Loucy (cell line): ENCODE results near the gene SFMBT2.
A peak's percentile ranks its signal among the peaks of the same experiment; 100 is the strongest.
"Not testable (repeated sequence)": the region's sequence is repeated elsewhere in the genome, so short reads cannot be mapped to it uniquely, and the experiment has no call there.

Experiments used
- H2AFZ ChIP-seq: fragments of 200-600 bp; sonication (generic); 2 replicates; pipeline ENCODE4 v1.6.0; 2016; ENCODE audit warnings: antibody characterized with exemption, mild to moderate bottlenecking, low read length, moderate library complexity
- H3F3A ChIP-seq: fragments of 200-600 bp; 2 replicates; pipeline ENCODE4 v1.6.0; 2016; ENCODE audit warnings: antibody characterized with exemption, low read depth, mild to moderate bottlenecking
- H3K27me3 ChIP-seq: fragments of 200-600 bp; sonication (generic); 2 replicates; pipeline ENCODE4 v1.6.1; 2014; ENCODE audit warnings: low read length, mild to moderate bottlenecking; ENCODE audit not compliant: insufficient read depth, poor library complexity, severe bottlenecking
- H3K36me3 ChIP-seq: fragments of 200-600 bp; sonication (generic); 2 replicates; pipeline ENCODE4 v1.6.1; 2016; ENCODE audit warnings: low read length; ENCODE audit not compliant: insufficient read depth
- H3K4me1 ChIP-seq: fragments of 200-600 bp; sonication (generic); 2 replicates; pipeline ENCODE4 v1.5.1; 2014; ENCODE audit warnings: low read length, mild to moderate bottlenecking; ENCODE audit not compliant: insufficient read depth, poor library complexity, severe bottlenecking
- H3K4me2 ChIP-seq: fragments of 200-600 bp; sonication (generic); 2 replicates; pipeline ENCODE4 v1.6.0; 2014; ENCODE audit warnings: antibody characterized with exemption, low read length, low read depth, mild to moderate bottlenecking; ENCODE audit not compliant: poor library complexity, severe bottlenecking
- H3K4me3 ChIP-seq: fragments of 200-600 bp; sonication (generic); 2 replicates; pipeline ENCODE4 v1.5.1; 2014; ENCODE audit warnings: low read length, mild to moderate bottlenecking, mixed read lengths; ENCODE audit not compliant: poor library complexity, severe bottlenecking
- H3K79me2 ChIP-seq: fragments of 200-600 bp; sonication (generic); 2 replicates; pipeline ENCODE4 v1.6.1; 2014; ENCODE audit warnings: low read length; ENCODE audit not compliant: insufficient read depth
- H3K9ac ChIP-seq: fragments of 200-600 bp; sonication (generic); 2 replicates; pipeline ENCODE4 v1.6.0; 2014; ENCODE audit warnings: mild to moderate bottlenecking, low read depth, low read length, moderate library complexity; ENCODE audit not compliant: poor library complexity, severe bottlenecking
- H3K9me2 ChIP-seq: fragments of 200-600 bp; sonication (generic); replicated peaks from 2 replicates; pipeline ENCODE4 v1.6.1; 2016; ENCODE audit warnings: low read depth, low read length, mixed read lengths
- H3K9me3 ChIP-seq: fragments of 200-600 bp; sonication (generic); 2 replicates; pipeline ENCODE4 v1.6.1; 2014; ENCODE audit warnings: mild to moderate bottlenecking, antibody characterized with exemption, low read length, low read depth; ENCODE audit not compliant: insufficient read depth
- H4K20me1 ChIP-seq: fragments of 200-600 bp; sonication (generic); 2 replicates; pipeline ENCODE4 v1.6.0; 2014; ENCODE audit warnings: antibody characterized with exemption, low read length, mild to moderate bottlenecking; ENCODE audit not compliant: insufficient read depth, poor library complexity, severe bottlenecking
- EZH2phosphoT487 ChIP-seq: fragments of 200-600 bp; IDR thresholded peaks from 2 replicates; pipeline ENCODE4 v1.6.1; 2018; ENCODE audit warnings: antibody characterized with exemption, mild to moderate bottlenecking, moderate library complexity, borderline replicate concordance
- TF ChIP-seq, protein P1 (sequence below): fragments of 200-600 bp; sonication (generic); conservative IDR thresholded peaks from 2 replicates; pipeline ENCODE4 v1.5.1; 2014; ENCODE audit warnings: mild to moderate bottlenecking, antibody characterized with exemption, low read length

SFMBT2 gene

GRCh38 chr10:7389844-7390243 lies 21.0 kb downstream of the SFMBT2 start:
- Histone ChIP-seq H3K4me2 (peak overlapping the region; percentile 51), H3K36me3 (no peaks in the 10 kb centered on the region), H2AFZ (no peak overlapping the region), H3K27me3 (no peaks in the 10 kb centered on the region), H4K20me1 (peaks cover 43% of the 10 kb centered on the region), H3K9me2 (no peaks in the 10 kb centered on the region), H3K9ac (no peak overlapping the region), H3F3A (no peaks in the 10 kb centered on the region), H3K79me2 (peaks cover 97% of the 10 kb centered on the region), H3K4me3 (peak overlapping the region; percentile 21), H3K9me3 (no peaks in the 10 kb centered on the region), H3K4me1 (peaks cover 19% of the 10 kb centered on the region)
- TF ChIP-seq, protein P1, sequence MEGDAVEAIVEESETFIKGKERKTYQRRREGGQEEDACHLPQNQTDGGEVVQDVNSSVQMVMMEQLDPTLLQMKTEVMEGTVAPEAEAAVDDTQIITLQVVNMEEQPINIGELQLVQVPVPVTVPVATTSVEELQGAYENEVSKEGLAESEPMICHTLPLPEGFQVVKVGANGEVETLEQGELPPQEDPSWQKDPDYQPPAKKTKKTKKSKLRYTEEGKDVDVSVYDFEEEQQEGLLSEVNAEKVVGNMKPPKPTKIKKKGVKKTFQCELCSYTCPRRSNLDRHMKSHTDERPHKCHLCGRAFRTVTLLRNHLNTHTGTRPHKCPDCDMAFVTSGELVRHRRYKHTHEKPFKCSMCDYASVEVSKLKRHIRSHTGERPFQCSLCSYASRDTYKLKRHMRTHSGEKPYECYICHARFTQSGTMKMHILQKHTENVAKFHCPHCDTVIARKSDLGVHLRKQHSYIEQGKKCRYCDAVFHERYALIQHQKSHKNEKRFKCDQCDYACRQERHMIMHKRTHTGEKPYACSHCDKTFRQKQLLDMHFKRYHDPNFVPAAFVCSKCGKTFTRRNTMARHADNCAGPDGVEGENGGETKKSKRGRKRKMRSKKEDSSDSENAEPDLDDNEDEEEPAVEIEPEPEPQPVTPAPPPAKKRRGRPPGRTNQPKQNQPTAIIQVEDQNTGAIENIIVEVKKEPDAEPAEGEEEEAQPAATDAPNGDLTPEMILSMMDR = no peak
- no peak for TF ChIP-seq EZH2phosphoT487

GRCh38 chr10:7389346-7389745 lies 21.5 kb downstream of the SFMBT2 start:
- Histone ChIP-seq H4K20me1 (peaks cover 40% of the 10 kb centered on the region), H3K9me3 (no peaks in the 10 kb centered on the region), H3K79me2 (peaks cover 97% of the 10 kb centered on the region), H3K4me2 (peak overlapping the region; percentile 51), H3K36me3 (no peaks in the 10 kb centered on the region), H3K27me3 (no peaks in the 10 kb centered on the region), H3F3A (no peaks in the 10 kb centered on the region), H3K4me3 (peak overlapping the region; percentile 21), H3K9me2 (no peaks in the 10 kb centered on the region), H3K9ac (no peak overlapping the region), H3K4me1 (peaks cover 19% of the 10 kb centered on the region), H2AFZ (no peak overlapping the region)
- TF ChIP-seq, protein P1 = no peak
- TF ChIP-seq EZH2phosphoT487 = no peak

DNA sequence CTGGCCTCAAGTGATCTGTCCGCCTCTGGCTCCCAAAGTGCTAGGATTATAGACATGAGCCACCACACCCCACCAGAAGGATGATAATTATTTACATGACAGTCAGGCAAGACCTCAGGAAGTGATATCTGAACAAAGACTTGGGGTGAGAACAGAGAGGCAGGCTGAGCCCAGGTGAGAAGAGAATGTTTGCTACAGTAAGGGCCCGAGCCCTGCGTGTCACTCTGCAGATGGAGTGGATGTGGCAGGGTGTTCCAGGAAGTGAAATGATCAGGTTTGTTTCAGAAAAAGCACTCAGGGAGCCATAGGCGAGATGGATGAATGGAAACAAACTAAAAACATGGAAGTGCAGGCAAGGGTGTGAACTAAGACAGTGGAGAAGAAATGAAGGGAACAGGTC lies 22.2 kb downstream of the SFMBT2 start:
- Histone ChIP-seq H2AFZ (no peak overlapping the region), H3K9me2 (no peaks in the 10 kb centered on the region), H4K20me1 (peaks cover 38% of the 10 kb centered on the region), H3K9ac (no peak overlapping the region), H3F3A (no peaks in the 10 kb centered on the region), H3K79me2 (peaks cover 95% of the 10 kb centered on the region), H3K4me2 (peak overlapping the region; percentile 51), H3K9me3 (no peaks in the 10 kb centered on the region), H3K27me3 (no peaks in the 10 kb centered on the region), H3K4me1 (peaks cover 19% of the 10 kb centered on the region), H3K4me3 (no peak overlapping the region), H3K36me3 (no peaks in the 10 kb centered on the region)
- TF ChIP-seq, protein P1 = no peak
- TF ChIP-seq EZH2phosphoT487 = no peak

DNA sequence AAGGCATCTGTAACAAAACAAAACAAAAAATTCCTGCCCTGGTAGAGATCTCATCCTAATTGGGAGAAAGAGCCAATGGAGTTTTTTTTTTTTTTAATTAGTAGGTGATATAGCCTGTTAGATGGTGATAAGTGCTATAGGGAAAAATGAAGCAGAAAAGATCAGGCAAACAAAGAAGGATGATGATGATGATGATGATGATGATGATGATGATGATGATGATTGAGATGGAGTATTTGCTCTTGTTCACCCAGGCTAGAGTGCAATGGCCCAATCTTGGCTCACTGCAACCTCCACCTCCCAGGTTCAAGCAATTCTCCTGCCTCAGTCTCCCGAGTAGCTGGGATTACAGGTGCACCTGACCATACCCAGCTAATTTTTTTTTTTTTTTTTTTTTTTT lies 22.7 kb downstream of the SFMBT2 start:
- Histone ChIP-seq H3K4me1 (peaks cover 19% of the 10 kb centered on the region), H3K79me2 (peaks cover 95% of the 10 kb centered on the region), H4K20me1 (peaks cover 34% of the 10 kb centered on the region)
- not testable (repeated sequence) for H3K9ac ChIP-seq, H3F3A ChIP-seq, H3K9me3 ChIP-seq, H3K36me3 ChIP-seq, H3K4me3 ChIP-seq, H3K4me2 ChIP-seq, H2AFZ ChIP-seq, H3K9me2 ChIP-seq, H3K27me3 ChIP-seq
